Choroid plexus epithelial cell (primary cell): ENCODE measurements around the gene RAD51B.

Experiments used
- DNase-seq: peaks from one replicate; pipeline ENCODE4 v3.0.0-alpha.2; 2010; ENCODE audit warnings: low read depth
- H3K4me3 ChIP-seq: 2 replicates; pipeline ENCODE4 v1.5.1; 2011; ENCODE audit warnings: low read depth, mild to moderate bottlenecking, control low read depth, low read length, moderate library complexity
- TF ChIP-seq, protein P1 (sequence below): conservative IDR thresholded peaks from 2 replicates; pipeline ENCODE4 v1.5.1; 2011; ENCODE audit warnings: low read depth, mild to moderate bottlenecking, control low read depth, inconsistent platforms, low read length, moderate library complexity

The RAD51B gene

DNA sequence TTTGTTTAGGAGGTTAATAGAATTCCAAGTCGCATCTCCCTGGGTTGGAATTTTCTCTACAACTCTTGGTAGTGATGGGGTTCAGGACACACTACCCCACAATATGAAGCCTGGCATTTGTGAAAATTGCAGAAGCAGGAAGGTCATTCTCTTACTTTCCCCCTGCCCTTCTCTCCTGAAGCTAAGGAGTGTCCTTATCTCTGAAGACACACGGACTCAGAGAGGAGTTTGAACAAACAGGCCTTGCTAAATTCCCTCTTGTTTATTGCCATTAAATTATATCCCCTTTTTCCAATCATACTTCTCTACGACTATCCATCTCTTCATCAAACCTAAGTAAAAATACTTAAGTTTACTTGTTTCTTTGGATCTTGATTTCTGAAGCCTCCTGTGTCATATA lies 443.0 kb downstream of the RAD51B start:
- H3K4me3 ChIP-seq, result no peak overlapping the region
- TF ChIP-seq, protein P1, sequence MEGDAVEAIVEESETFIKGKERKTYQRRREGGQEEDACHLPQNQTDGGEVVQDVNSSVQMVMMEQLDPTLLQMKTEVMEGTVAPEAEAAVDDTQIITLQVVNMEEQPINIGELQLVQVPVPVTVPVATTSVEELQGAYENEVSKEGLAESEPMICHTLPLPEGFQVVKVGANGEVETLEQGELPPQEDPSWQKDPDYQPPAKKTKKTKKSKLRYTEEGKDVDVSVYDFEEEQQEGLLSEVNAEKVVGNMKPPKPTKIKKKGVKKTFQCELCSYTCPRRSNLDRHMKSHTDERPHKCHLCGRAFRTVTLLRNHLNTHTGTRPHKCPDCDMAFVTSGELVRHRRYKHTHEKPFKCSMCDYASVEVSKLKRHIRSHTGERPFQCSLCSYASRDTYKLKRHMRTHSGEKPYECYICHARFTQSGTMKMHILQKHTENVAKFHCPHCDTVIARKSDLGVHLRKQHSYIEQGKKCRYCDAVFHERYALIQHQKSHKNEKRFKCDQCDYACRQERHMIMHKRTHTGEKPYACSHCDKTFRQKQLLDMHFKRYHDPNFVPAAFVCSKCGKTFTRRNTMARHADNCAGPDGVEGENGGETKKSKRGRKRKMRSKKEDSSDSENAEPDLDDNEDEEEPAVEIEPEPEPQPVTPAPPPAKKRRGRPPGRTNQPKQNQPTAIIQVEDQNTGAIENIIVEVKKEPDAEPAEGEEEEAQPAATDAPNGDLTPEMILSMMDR, result no peak
- no peak for DNase-seq

GRCh38 chr14:68263563-68264259 lies 444.1 kb downstream of the RAD51B start:
- H3K4me3 ChIP-seq, result no peak overlapping the region
- TF ChIP-seq, protein P1, result no peak
- peak; percentile 24 for DNase-seq

- no peak overlapping the region for H3K4me3 ChIP-seq
- no peak for DNase-seq
- TF ChIP-seq, protein P1, result no peak
These were observed 444.6 kb downstream of the RAD51B start for GRCh38 chr14:68264260-68264569.

DNA sequence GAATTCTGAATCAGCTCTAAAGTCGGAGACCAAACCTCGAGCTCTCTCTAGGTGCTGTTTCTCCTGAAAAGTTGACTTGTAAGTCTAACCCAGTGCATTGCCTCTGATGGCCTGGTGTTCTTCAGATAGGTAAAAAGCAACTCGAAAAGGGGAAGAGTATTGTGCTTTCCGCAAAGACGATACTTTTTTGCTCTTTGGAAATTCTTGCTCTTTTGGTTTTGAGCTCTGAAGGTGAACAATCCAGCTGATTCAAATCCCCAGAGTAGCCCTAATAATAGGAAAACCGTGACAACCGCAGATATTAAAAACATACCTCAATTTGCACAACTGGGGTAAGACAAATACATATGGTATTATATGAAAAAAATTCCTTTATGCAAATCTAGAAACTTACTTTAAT lies 447.4 kb downstream of the RAD51B start:
- no peak overlapping the region for H3K4me3 ChIP-seq
- no peak for DNase-seq
- TF ChIP-seq, protein P1, result no peak

DNA sequence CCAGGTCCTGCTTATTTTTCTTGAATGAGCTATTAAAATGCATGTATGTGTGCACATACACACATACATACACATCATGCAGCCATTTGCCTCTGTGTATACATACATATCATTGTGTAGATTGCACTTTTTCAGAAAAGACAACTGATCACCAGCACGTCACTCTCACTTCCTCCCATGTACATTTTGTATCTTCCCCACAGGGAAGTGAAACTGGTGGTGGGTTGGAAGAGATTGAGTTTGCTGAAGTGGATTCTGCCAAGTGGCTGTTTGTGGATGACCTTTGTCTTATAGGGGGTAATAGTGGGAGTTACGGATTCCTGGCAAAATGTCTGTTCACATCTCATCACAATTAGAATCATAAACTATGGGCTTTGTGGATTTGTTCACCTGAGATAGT lies 448.6 kb downstream of the RAD51B start:
- no peak for DNase-seq
- TF ChIP-seq, protein P1, result no peak
- no peak overlapping the region for H3K4me3 ChIP-seq

DNA sequence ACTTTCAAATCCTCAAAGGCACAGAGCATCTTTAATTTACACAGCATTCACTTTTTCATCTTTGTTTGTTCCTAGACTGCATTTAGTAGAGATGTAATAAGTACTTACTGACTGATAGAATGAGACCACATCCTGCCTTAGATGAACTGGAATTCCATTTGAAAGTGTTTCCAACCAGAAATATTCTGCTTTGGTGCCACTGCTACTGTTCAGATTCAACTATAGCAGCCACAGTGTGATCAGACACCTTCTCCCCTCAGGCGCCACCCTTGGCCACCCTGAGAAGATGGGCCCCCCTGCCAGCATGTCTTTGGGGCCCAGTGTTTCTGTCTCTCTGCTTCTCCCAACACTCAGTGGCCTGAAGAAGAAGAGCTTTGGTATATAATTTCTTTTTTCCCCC lies 449.1 kb downstream of the RAD51B start:
- H3K4me3 ChIP-seq, result no peak overlapping the region
- TF ChIP-seq, protein P1, result no peak
- peak; percentile 32 for DNase-seq
